ENCODE data around the gene APOH.

GRCh38 chr17:66169839-66170238 is 59.4 kb downstream of the APOH start:
- TF ChIP-seq CTCF (conservative IDR thresholded peaks at IDR 0.05; ENCODE audit: low read depth, low read length), result no peak
- no peak for TF ChIP-seq EZH2 (IDR thresholded peaks at IDR 0.05; ENCODE audit: borderline replicate concordance, low read depth, low read length, poor library complexity, severe bottlenecking)
